Colonic mucosa (tissue), 4 donors: ENCODE measurements around the gene BRIP1. TPM values are rescaled to one million over a fixed set of nuclear protein-coding genes. Genes with fewer than 3 reads are reported as not detected.

ENCODE experiments used
- DNase-seq: peaks from one replicate; pipeline ENCODE4 v3.0.0-alpha.2; 2020
- H3K27ac ChIP-seq: fragments of 200-600 bp; one replicate; pipeline ENCODE4 v1.8.0; 2021
- H3K27me3 ChIP-seq: fragments of 200-600 bp; one replicate; pipeline ENCODE4 v1.8.0; 2021
- H3K36me3 ChIP-seq: fragments of 200-600 bp; one replicate; pipeline ENCODE4 v1.8.0; 2021
- H3K4me1 ChIP-seq: fragments of 200-600 bp; one replicate; pipeline ENCODE4 v1.8.0; 2021; ENCODE audit warnings: mild to moderate bottlenecking
- H3K4me3 ChIP-seq: fragments of 200-600 bp; one replicate; pipeline ENCODE4 v1.8.0; 2021
- H3K9ac ChIP-seq, 2 donors: one replicate each; pipeline ENCODE4 v1.7.0; 2013; ENCODE audit warnings: control low read depth in 2 of 2, low read depth in 2 of 2, low read length in 2 of 2
- H3K9me3 ChIP-seq: fragments of 200-600 bp; one replicate; pipeline ENCODE4 v1.8.0; 2021
- intact Hi-C: fragments of 100-400 bp; cut with DNase I; formaldehyde crosslinking; loops from one replicate; pipeline ENCODE4 v1.14.1; 2022
- total RNA-seq, 2 donors: library from RNA; stranded (reverse); fragmentation: NEBNext Ultra II Directional in 1 of 2; extraction: Animal tissue kit (Norgen Biotek cat#: 25700) in 1 of 2; gene quantifications; one replicate each; pipeline ENCODE4 v1.2.1, GENCODE V29; 2021
- TF ChIP-seq, protein P1 (sequence below): fragments of 200-600 bp; IDR thresholded peaks from one replicate; pipeline ENCODE4 v1.8.0; 2022; ENCODE audit warnings: antibody characterized with exemption, mild to moderate bottlenecking
- donor health status: healthy.
- donor health status: DM: no; HTN: no; CAD: no.
- donor health status: DM: no; HTN: no; CAD: no.

BRIP1 gene
- total RNA-seq, 2 donors from 2014 or later: 3.3 to 10.1 TPM

- TF ChIP-seq, protein P1, sequence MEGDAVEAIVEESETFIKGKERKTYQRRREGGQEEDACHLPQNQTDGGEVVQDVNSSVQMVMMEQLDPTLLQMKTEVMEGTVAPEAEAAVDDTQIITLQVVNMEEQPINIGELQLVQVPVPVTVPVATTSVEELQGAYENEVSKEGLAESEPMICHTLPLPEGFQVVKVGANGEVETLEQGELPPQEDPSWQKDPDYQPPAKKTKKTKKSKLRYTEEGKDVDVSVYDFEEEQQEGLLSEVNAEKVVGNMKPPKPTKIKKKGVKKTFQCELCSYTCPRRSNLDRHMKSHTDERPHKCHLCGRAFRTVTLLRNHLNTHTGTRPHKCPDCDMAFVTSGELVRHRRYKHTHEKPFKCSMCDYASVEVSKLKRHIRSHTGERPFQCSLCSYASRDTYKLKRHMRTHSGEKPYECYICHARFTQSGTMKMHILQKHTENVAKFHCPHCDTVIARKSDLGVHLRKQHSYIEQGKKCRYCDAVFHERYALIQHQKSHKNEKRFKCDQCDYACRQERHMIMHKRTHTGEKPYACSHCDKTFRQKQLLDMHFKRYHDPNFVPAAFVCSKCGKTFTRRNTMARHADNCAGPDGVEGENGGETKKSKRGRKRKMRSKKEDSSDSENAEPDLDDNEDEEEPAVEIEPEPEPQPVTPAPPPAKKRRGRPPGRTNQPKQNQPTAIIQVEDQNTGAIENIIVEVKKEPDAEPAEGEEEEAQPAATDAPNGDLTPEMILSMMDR: no peak
- DNase-seq: no peak
- Histone ChIP-seq H3K36me3 (no peaks in the 10 kb centered on the region), H3K27ac (no peak overlapping the region), H3K9me3 (no peaks in the 10 kb centered on the region), H3K9ac (no peak overlapping the region), H3K4me3 (no peak overlapping the region), H3K4me1 (no peaks in the 10 kb centered on the region), H3K27me3 (no peaks in the 10 kb centered on the region)
- intact Hi-C loops: no loop called here
These were observed 148.0 kb downstream of the BRIP1 start for GRCh38 chr17:61715348-61715747.

- Histone ChIP-seq H3K27me3 (no peaks in the 10 kb centered on the region), H3K36me3 (no peaks in the 10 kb centered on the region), H3K9ac (no peak overlapping the region), H3K9me3 (no peaks in the 10 kb centered on the region), H3K4me3 (no peak overlapping the region), H3K27ac (no peak overlapping the region), H3K4me1 (no peaks in the 10 kb centered on the region)
- intact Hi-C loops: no loop called here
- TF ChIP-seq, protein P1: no peak
- DNase-seq: no peak
These were observed 149.0 kb downstream of the BRIP1 start for GRCh38 chr17:61714300-61714699.

- Histone ChIP-seq H3K27me3 (no peaks in the 10 kb centered on the region), H3K36me3 (no peaks in the 10 kb centered on the region), H3K9me3 (no peaks in the 10 kb centered on the region), H3K4me3 (no peak overlapping the region), H3K27ac (no peak overlapping the region), H3K4me1 (no peaks in the 10 kb centered on the region), H3K9ac (no peak overlapping the region)
- intact Hi-C loops: no loop called here
- DNase-seq: no peak
- TF ChIP-seq, protein P1: no peak
These were observed 150.3 kb downstream of the BRIP1 start for GRCh38 chr17:61713035-61713434.

DNA sequence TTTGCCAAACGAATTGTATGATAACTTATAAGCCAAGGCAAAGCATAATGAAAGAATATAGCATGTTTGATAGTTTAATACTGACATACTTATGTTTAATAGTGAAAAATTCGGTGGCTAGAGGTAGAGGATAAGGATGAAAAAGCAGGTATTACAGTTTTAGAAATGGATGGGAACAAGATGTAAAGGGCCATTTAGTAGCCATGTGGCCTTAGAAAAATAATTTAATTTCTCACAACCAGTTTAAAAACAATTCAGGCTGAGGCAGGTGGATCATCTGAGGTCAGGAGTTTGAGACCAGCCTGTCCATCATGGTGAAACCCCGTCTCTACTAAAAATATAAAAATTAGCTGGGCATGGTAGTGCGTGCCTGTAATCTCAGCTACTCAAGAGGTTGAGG is 152.8 kb downstream of the BRIP1 start:
- Histone ChIP-seq H3K36me3 (no peaks in the 10 kb centered on the region), H3K4me1 (no peaks in the 10 kb centered on the region), H3K27ac (no peak overlapping the region), H3K9me3 (no peaks in the 10 kb centered on the region), H3K9ac (no peak overlapping the region), H3K4me3 (no peak overlapping the region), H3K27me3 (no peaks in the 10 kb centered on the region)
- TF ChIP-seq, protein P1: no peak
- intact Hi-C loops: no loop called here
- no peak for DNase-seq

GRCh38 chr17:61709567-61709966 is 153.8 kb downstream of the BRIP1 start:
- TF ChIP-seq, protein P1: no peak
- DNase-seq: no peak
- H3K4me3 ChIP-seq: no peak overlapping the region
- H3K36me3 ChIP-seq: no peaks in the 10 kb centered on the region
- no peaks in the 10 kb centered on the region for H3K9me3 ChIP-seq
- H3K27me3 ChIP-seq: no peaks in the 10 kb centered on the region
- H3K9ac ChIP-seq: no peak overlapping the region
- H3K27ac ChIP-seq: no peak overlapping the region
- no peaks in the 10 kb centered on the region for H3K4me1 ChIP-seq
- intact Hi-C loops: no loop called here
